Effector memory CD8-positive, alpha-beta T cell (primary cell): ENCODE results near the gene MYPN.
"Not testable (repeated sequence)": the region's sequence is repeated elsewhere in the genome, so short reads cannot be mapped to it uniquely, and the experiment has no call there.

Experiments
- ATAC-seq: fragments of 150-1000 bp; cut with Tn5 transposase; replicated peaks from 2 replicates; pipeline ENCODE4 v1.10.0; 2021; ENCODE audit warnings: mild to moderate bottlenecking, moderate library complexity
- DNase-seq, 3 experiments: peaks; one replicate each; pipeline ENCODE4 v3.0.0; 2021
- H3K27ac Mint-ChIP-seq, 2 donors: one replicate each; pipeline ENCODE4 v1.8.0; 2022; ENCODE audit warnings: mild to moderate bottlenecking in 2 of 2, mixed read lengths in 2 of 2, moderate library complexity in 2 of 2
- H3K27me3 Mint-ChIP-seq, 2 donors: one replicate each; pipeline ENCODE4 v1.8.0; 2022; ENCODE audit warnings: mixed read lengths in 2 of 2
- H3K36me3 Mint-ChIP-seq: one replicate; pipeline ENCODE4 v1.8.0; 2022; ENCODE audit warnings: mild to moderate bottlenecking, moderate library complexity, mixed read lengths; ENCODE audit not compliant: insufficient read depth
- H3K4me1 Mint-ChIP-seq, 2 donors: one replicate each; pipeline ENCODE4 v1.8.0; 2022; ENCODE audit warnings: low read depth in 2 of 2, mixed read lengths in 2 of 2
- H3K4me3 Mint-ChIP-seq, 2 donors: one replicate each; pipeline ENCODE4 v1.8.0; 2022; ENCODE audit warnings: mild to moderate bottlenecking in 2 of 2, mixed read lengths in 2 of 2, moderate library complexity in 2 of 2
- H3K9me3 Mint-ChIP-seq, 2 donors: one replicate each; pipeline ENCODE4 v1.8.0; 2022; ENCODE audit warnings: mixed read lengths in 2 of 2

The MYPN gene

DNA sequence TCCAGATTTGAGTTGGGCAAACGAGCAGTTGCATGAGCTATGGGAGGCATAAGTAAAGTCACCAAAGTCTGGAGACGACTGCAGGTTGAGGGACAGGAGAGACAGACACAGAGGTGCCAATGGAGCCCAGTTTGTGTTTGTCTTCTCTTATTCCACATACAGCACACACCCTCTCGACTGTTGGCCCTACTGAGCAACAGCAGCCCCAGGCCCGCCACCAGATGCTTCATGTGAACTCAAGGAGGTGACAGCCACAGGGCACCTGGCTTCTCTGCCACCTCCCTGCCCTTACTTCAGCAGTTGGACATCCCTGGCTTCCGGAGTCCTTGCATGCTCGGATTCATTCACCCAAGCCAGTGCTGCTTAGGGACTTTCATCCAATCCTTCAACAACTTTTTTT is 129.1 kb downstream of the MYPN start:
- DNase-seq (no peak), ATAC-seq (no peak)
- Mint-ChIP-seq H3K27ac (no peak overlapping the region), H3K4me3 (no peak overlapping the region), H3K27me3 (peaks cover 16 to 21% of the 10 kb centered on the region in 2 donors), H3K36me3 (no peaks in the 10 kb centered on the region), H3K4me1 (no peaks in the 10 kb centered on the region), H3K9me3 (no peaks in the 10 kb centered on the region)

- Mint-ChIP-seq H3K9me3 (no peaks in the 10 kb centered on the region), H3K4me1 (no peaks in the 10 kb centered on the region), H3K27ac (no peak overlapping the region), H3K4me3 (no peak overlapping the region), H3K36me3 (no peaks in the 10 kb centered on the region), H3K27me3 (peaks cover 14% of the 10 kb centered on the region in 2 donors)
- DNase-seq: no peak
- no peak for ATAC-seq
These were observed 129.8 kb downstream of the MYPN start for GRCh38 chr10:68239069-68239468.

DNA sequence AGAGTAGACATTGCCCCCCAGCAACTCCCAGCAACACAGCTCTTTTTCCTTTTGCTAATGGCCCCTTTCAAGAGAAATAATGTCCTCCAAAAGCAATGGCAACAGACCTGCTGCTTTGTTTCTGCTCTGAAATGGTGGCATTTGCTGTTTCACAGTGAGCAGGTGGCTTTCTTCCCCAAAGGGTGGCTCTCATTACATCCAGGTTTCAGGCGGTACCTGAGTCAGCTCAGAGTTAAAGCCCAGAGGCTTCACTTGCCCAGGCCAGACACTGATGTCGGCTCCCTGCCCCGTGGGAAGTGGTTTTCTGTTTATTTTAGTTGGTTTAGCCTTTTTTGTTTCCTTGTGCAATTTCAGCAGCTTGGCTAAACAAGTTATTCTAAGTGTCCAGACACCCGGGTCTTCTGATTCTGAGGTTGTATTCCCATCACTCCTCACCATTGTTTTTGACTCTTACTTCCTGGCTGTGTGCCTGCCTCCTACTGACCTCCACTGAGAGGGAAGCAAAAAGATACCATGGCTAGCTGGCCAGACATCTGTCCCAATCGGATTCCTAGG is 130.4 kb downstream of the MYPN start:
- Mint-ChIP-seq H3K36me3 (no peaks in the 10 kb centered on the region), H3K27ac (no peak overlapping the region), H3K9me3 (no peaks in the 10 kb centered on the region), H3K27me3 (peaks cover 14% of the 10 kb centered on the region in 2 donors), H3K4me1 (no peaks in the 10 kb centered on the region), H3K4me3 (no peak overlapping the region)
- no peak for DNase-seq
- ATAC-seq: no peak

DNA sequence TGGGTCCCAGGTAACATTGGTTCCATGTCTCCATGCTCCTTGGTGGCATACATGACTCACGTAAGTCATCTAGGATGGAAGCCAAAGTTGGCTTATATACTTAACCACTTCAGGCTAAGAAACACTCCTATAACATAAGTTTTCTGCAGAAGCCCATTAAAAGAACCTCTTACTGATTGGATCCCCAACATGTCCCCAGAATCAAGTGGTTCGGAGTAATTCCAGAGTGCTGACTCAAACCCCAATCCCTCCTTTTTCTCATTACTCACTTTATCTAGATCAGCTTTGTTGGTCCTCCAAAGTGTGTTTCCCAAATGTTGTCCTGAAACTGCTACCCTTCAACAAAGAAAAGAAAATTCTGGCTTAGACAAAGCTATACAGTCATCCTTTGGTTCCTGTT is 132.8 kb downstream of the MYPN start:
- Mint-ChIP-seq H3K4me1 (no peaks in the 10 kb centered on the region), H3K4me3 (no peak overlapping the region), H3K27ac (no peak overlapping the region), H3K36me3 (no peaks in the 10 kb centered on the region), H3K27me3 (peaks cover 14 to 21% of the 10 kb centered on the region in 2 donors), H3K9me3 (no peaks in the 10 kb centered on the region)
- no peak for DNase-seq
- no peak for ATAC-seq

- not testable (repeated sequence) for H3K36me3 Mint-ChIP-seq, H3K4me3 Mint-ChIP-seq, H3K27ac Mint-ChIP-seq, DNase-seq, ATAC-seq, H3K4me1 Mint-ChIP-seq, H3K9me3 Mint-ChIP-seq
- H3K27me3 Mint-ChIP-seq: peaks cover 13 to 28% of the 10 kb centered on the region in 2 donors
These were observed 137.1 kb downstream of the MYPN start for GRCh38 chr10:68246397-68246796.

- Mint-ChIP-seq H3K9me3 (no peaks in the 10 kb centered on the region), H3K27ac (no peak overlapping the region)
- no peak for ATAC-seq
These were observed 138.6 kb downstream of the MYPN start for GRCh38 chr10:68247931-68248330.

GRCh38 chr10:68249297-68249696 is 140.0 kb downstream of the MYPN start:
- Mint-ChIP-seq H3K9me3 (no peaks in the 10 kb centered on the region), H3K4me3 (no peak overlapping the region), H3K36me3 (peaks cover 3% of the 10 kb centered on the region), H3K27me3 (peaks cover 0 to 19% of the 10 kb centered on the region in 2 donors), H3K4me1 (no peaks in the 10 kb centered on the region), H3K27ac (no peak overlapping the region)
- DNase-seq (no peak), ATAC-seq (no peak)

More at GRCh38 chr10:68247931-68248330, 138.6 kb downstream of the MYPN start:
- Mint-ChIP-seq H3K27me3 (peaks cover 6 to 19% of the 10 kb centered on the region in 2 donors), H3K36me3 (peaks cover 3% of the 10 kb centered on the region), H3K4me3 (no peak overlapping the region), H3K4me1 (no peaks in the 10 kb centered on the region)
- no peak for DNase-seq

GRCh38 chr10:68251151-68251550 is 141.9 kb downstream of the MYPN start:
- ATAC-seq: no peak
- Mint-ChIP-seq H3K27ac (peak overlapping the region in 1 of 2 donors; percentile 38), H3K36me3 (peaks cover 3% of the 10 kb centered on the region), H3K4me1 (no peaks in the 10 kb centered on the region), H3K27me3 (peaks cover 0 to 26% of the 10 kb centered on the region in 2 donors), H3K4me3 (no peak overlapping the region), H3K9me3 (no peaks in the 10 kb centered on the region)
- DNase-seq: no peak

- Mint-ChIP-seq H3K4me1 (no peaks in the 10 kb centered on the region), H3K36me3 (peaks cover 3% of the 10 kb centered on the region), H3K4me3 (no peak overlapping the region), H3K27me3 (peaks cover 7 to 26% of the 10 kb centered on the region in 2 donors), H3K9me3 (no peaks in the 10 kb centered on the region), H3K27ac (no peak overlapping the region)
- ATAC-seq (no peak), DNase-seq (no peak)
These were observed 142.6 kb downstream of the MYPN start for GRCh38 chr10:68251625-68252495.

DNA sequence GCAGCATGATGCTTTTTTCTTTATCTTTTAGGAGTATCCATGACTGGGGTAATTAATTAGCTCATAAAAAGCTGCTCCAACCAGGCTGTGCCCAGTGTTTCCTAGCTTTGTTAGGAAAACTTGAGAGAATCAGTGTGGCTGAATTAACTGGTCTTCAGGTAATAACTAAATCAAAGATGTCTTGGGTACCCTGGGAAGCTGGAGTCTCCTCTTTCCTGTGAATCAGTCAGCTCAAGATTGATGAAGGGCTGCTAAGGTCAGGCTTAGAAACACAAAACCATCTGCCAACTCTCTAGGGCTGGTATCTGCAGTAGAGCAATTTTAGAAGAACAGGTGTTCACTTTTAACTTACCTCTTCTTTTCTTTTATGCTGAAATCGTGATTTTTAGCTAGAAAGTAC is 144.1 kb downstream of the MYPN start:
- ATAC-seq: no peak
- no peak for DNase-seq
- no peaks in the 10 kb centered on the region for H3K4me1 Mint-ChIP-seq
- no peaks in the 10 kb centered on the region for H3K9me3 Mint-ChIP-seq
- H3K4me3 Mint-ChIP-seq: no peak overlapping the region
- peaks cover 3% of the 10 kb centered on the region for H3K36me3 Mint-ChIP-seq
- H3K27me3 Mint-ChIP-seq: peaks cover 7 to 16% of the 10 kb centered on the region in 2 donors
- H3K27ac Mint-ChIP-seq: no peak overlapping the region

DNA sequence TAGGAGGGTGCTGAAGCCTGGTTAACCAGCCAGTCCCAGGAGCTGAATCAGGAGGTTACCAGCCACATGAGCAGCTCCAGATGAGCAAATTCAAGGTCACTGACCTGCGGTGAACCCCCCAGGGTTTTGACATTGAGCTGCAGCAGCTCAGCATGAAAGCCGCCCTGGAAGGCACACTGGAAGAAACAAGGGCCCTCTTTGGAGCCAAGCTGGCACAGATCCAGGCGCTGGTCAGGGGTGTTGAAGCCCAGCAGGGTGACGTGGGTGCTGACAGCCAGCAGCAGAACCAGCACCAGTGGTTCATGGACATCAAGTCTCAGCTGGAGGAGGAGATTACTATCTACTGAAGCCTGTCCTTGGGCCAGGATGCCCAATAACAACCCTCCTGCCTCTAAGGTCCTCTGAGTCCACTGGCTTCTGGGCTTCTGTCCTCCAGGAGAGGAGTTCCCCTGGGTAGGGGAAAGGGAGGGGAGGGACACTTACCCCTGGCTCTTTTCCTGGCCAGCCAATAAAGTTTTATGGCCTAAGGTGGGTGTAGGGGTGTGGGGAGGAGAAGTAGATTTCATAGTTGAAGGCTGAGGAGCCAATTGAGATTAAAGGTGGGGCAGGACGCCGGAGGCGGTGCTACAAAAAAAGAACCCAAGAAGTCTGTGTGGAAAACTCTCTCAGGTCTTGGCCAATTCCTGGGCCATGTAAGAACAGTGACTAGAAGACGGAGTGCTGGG is 152.0 kb downstream of the MYPN start:
- Mint-ChIP-seq H3K9me3 (no peaks in the 10 kb centered on the region), H3K27ac (no peak overlapping the region), H3K4me1 (no peaks in the 10 kb centered on the region), H3K27me3 (peaks cover 0 to 12% of the 10 kb centered on the region in 2 donors), H3K4me3 (no peak overlapping the region), H3K36me3 (peaks cover 3% of the 10 kb centered on the region)
- ATAC-seq: no peak
- DNase-seq: no peak
